ENCODE measurements around the gene ILF3. TPM values are rescaled to one million over a fixed set of nuclear protein-coding genes. Genes with fewer than 3 reads are reported as not detected.

The ILF3 gene
- polyA plus RNA-seq, 1 donor (not counting 4 experiments of a cell fraction or from before 2014, with no cell fraction given) = 162 TPM

- dilution Hi-C loops (cut with MboI; ENCODE audit: extremely low pct_ligation_motif_present, low sequenced_read_pairs) = no loop called here
These were observed 73.6 kb downstream of the ILF3 start for GRCh38 chr19:10727685-10728201.

GRCh38 chr19:10729411-10729810, 75.3 kb downstream of the ILF3 start:
- no peak overlapping the region for H3K27ac ChIP-seq (ENCODE audit: control insufficient read depth, insufficient read depth, low read length)
- no peak overlapping the region for H2AFZ ChIP-seq (ENCODE audit: control insufficient read depth, low read length)
- H3K36me3 ChIP-seq (ENCODE audit: control insufficient read depth in 2 of 2, extremely low read depth in 1 of 2, insufficient read depth in 2 of 2, low read length in 2 of 2) = peaks cover 3 to 5% of the 10 kb centered on the region in 2 experiments
- H3K4me3 ChIP-seq (ENCODE audit: control insufficient read depth in 2 of 3, extremely low read depth in 1 of 3, insufficient read depth in 2 of 3, low read depth in 1 of 3, low read length in 3 of 3) = no peak overlapping the region
- TF ChIP-seq EZH2 (IDR thresholded peaks at IDR 0.05; ENCODE audit: low read length) (no peak), CTCF (optimal IDR thresholded peaks at IDR 0.05 in 1 of 3, IDR thresholded peaks at IDR 0.05 in 1 of 3, conservative IDR thresholded peaks at IDR 0.05 in 1 of 3; ENCODE audit: extremely low read depth in 1 of 3, insufficient read depth in 2 of 3, low read length in 3 of 3) (no peak)
- FAIRE-seq (no peak), DNase-seq (ENCODE audit: low read depth, low spot score) (no peak)
- H3K27me3 ChIP-seq (ENCODE audit: control insufficient read depth, extremely low read depth, insufficient read depth, low read length) = no peaks in the 10 kb centered on the region
- H3K9ac ChIP-seq (ENCODE audit: control insufficient read depth, extremely low read depth, insufficient read depth, low read length) = no peak overlapping the region
- H3K4me2 ChIP-seq (ENCODE audit: control insufficient read depth, extremely low read depth, insufficient read depth, low read depth, low read length) = no peak overlapping the region
- no peaks in the 10 kb centered on the region for H3K4me1 ChIP-seq (ENCODE audit: control insufficient read depth, extremely low read depth, insufficient read depth, low read length)
- H3K9me3 ChIP-seq (ENCODE audit: control insufficient read depth, low read depth, low read length) = no peaks in the 10 kb centered on the region
- dilution Hi-C loops (cut with MboI; ENCODE audit: extremely low pct_ligation_motif_present, low sequenced_read_pairs) = no loop called here
- H3K9me1 ChIP-seq (ENCODE audit: control insufficient read depth, extremely low read depth, insufficient read depth, low read length) = no peaks in the 10 kb centered on the region
- H3K79me2 ChIP-seq (ENCODE audit: control insufficient read depth, insufficient read depth, low read length) = peaks cover 91% of the 10 kb centered on the region
- H4K20me1 ChIP-seq (ENCODE audit: control insufficient read depth, extremely low read depth, insufficient read depth, low read length) = peaks cover 15% of the 10 kb centered on the region

More at GRCh38 chr19:10727685-10728201, 73.6 kb downstream of the ILF3 start:
- TF ChIP-seq CTCF (optimal IDR thresholded peaks at IDR 0.05 in 1 of 3, IDR thresholded peaks at IDR 0.05 in 1 of 3, conservative IDR thresholded peaks at IDR 0.05 in 1 of 3; ENCODE audit: extremely low read depth in 1 of 3, insufficient read depth in 2 of 3, low read length in 3 of 3) (no peak), EZH2 (IDR thresholded peaks at IDR 0.05; ENCODE audit: low read length) (no peak)
- peaks cover 18% of the 10 kb centered on the region for H4K20me1 ChIP-seq (ENCODE audit: control insufficient read depth, extremely low read depth, insufficient read depth, low read length)
- no peaks in the 10 kb centered on the region for H3K27me3 ChIP-seq (ENCODE audit: control insufficient read depth, extremely low read depth, insufficient read depth, low read length)
- no peak for FAIRE-seq
- DNase-seq (ENCODE audit: low read depth, low spot score) = no peak
- H3K79me2 ChIP-seq (ENCODE audit: control insufficient read depth, insufficient read depth, low read length) = peaks cover 92% of the 10 kb centered on the region
- H3K4me2 ChIP-seq (ENCODE audit: control insufficient read depth, extremely low read depth, insufficient read depth, low read depth, low read length) = no peak overlapping the region
- H2AFZ ChIP-seq (ENCODE audit: control insufficient read depth, low read length) = no peak overlapping the region
- no peak overlapping the region for H3K9ac ChIP-seq (ENCODE audit: control insufficient read depth, extremely low read depth, insufficient read depth, low read length)
- H3K4me3 ChIP-seq (ENCODE audit: control insufficient read depth in 2 of 3, extremely low read depth in 1 of 3, insufficient read depth in 2 of 3, low read depth in 1 of 3, low read length in 3 of 3) = no peak overlapping the region
- H3K27ac ChIP-seq (ENCODE audit: control insufficient read depth, insufficient read depth, low read length) = no peak overlapping the region
- no peaks in the 10 kb centered on the region for H3K4me1 ChIP-seq (ENCODE audit: control insufficient read depth, extremely low read depth, insufficient read depth, low read length)
- H3K36me3 ChIP-seq (ENCODE audit: control insufficient read depth in 2 of 2, extremely low read depth in 1 of 2, insufficient read depth in 2 of 2, low read length in 2 of 2) = peaks cover 3 to 6% of the 10 kb centered on the region in 2 experiments
- no peaks in the 10 kb centered on the region for H3K9me3 ChIP-seq (ENCODE audit: control insufficient read depth, low read depth, low read length)
- H3K9me1 ChIP-seq (ENCODE audit: control insufficient read depth, extremely low read depth, insufficient read depth, low read length) = no peaks in the 10 kb centered on the region
